GM18907 (cell line): ENCODE data around the gene SLC35D3.
"Not testable (repeated sequence)": the region's sequence is repeated elsewhere in the genome, so short reads cannot be mapped to it uniquely, and the experiment has no call there.

Experiments used
- ATAC-seq: cut with Tn5 transposase; IDR thresholded peaks from one replicate; pipeline ENCODE4 v1.9.1; 2021; ENCODE audit warnings: mild to moderate bottlenecking, moderate library complexity; ENCODE audit not compliant: unreplicated experiment

The SLC35D3 gene

GRCh38 chr6:136921936-136922684 lies at the start of gene SLC35D3:
Gene SLC35D3 (plus strand): TSS chr6:136922301. CDS start chr6:136922429, 128 bp downstream.
- no peak for ATAC-seq

- no peak for ATAC-seq
These were observed 48.4 kb upstream of the SLC35D3 start for GRCh38 chr6:136873748-136874147.

GRCh38 chr6:136876469-136876868 lies 45.6 kb upstream of the SLC35D3 start:
- not testable (repeated sequence) for ATAC-seq

- ATAC-seq: no peak
These were observed 41.2 kb upstream of the SLC35D3 start for GRCh38 chr6:136880748-136881460.

- ATAC-seq: no peak
These were observed 36.0 kb upstream of the SLC35D3 start for GRCh38 chr6:136886091-136886490.

- ATAC-seq: no peak
These were observed 34.1 kb upstream of the SLC35D3 start for GRCh38 chr6:136887953-136888352.

- no peak for ATAC-seq
These were observed 32.6 kb upstream of the SLC35D3 start for GRCh38 chr6:136889271-136890193.

GRCh38 chr6:136890194-136890839 lies 31.8 kb upstream of the SLC35D3 start:
- ATAC-seq: no peak

GRCh38 chr6:136890986-136891385 lies 31.1 kb upstream of the SLC35D3 start:
- no peak for ATAC-seq

GRCh38 chr6:136893187-136893586 lies 28.9 kb upstream of the SLC35D3 start:
- no peak for ATAC-seq

GRCh38 chr6:136895901-136896300 lies 26.2 kb upstream of the SLC35D3 start:
- no peak for ATAC-seq

- no peak for ATAC-seq
These were observed 25.0 kb upstream of the SLC35D3 start for GRCh38 chr6:136897071-136897470.

GRCh38 chr6:136901212-136901784 lies 20.8 kb upstream of the SLC35D3 start:
- no peak for ATAC-seq

- ATAC-seq: not testable (repeated sequence)
These were observed 17.6 kb upstream of the SLC35D3 start for GRCh38 chr6:136904477-136904876.

- ATAC-seq: no peak
These were observed 7.2 kb upstream of the SLC35D3 start for GRCh38 chr6:136914947-136915346.

- no peak for ATAC-seq
These were observed 3.4 kb upstream of the SLC35D3 start for GRCh38 chr6:136918706-136919105.

- no peak for ATAC-seq
These were observed 1.9 kb upstream of the SLC35D3 start for GRCh38 chr6:136920216-136920615.

GRCh38 chr6:136920671-136921380 lies 1.3 kb upstream of the SLC35D3 start:
- ATAC-seq: no peak

GRCh38 chr6:136921381-136921935 lies 643 bp upstream of the SLC35D3 start:
- ATAC-seq: no peak

- no peak for ATAC-seq
These were observed 545 bp downstream of the SLC35D3 start for GRCh38 chr6:136922685-136923006.
